Astrocyte of the cerebellum (primary cell): ENCODE results near the gene CDC42SE1.
"Not testable (repeated sequence)": the region's sequence is repeated elsewhere in the genome, so short reads cannot be mapped to it uniquely, and the experiment has no call there.

Experiments used
- DNase-seq: peaks from one replicate; pipeline ENCODE4 v3.0.0-alpha.2; 2011; ENCODE audit warnings: low read depth
- H3K4me3 ChIP-seq: 2 replicates; pipeline ENCODE4 v1.5.1; 2011; ENCODE audit warnings: mild to moderate bottlenecking, low read depth, low read length, moderate library complexity
- in situ Hi-C: cut with HindIII; loops from 2 replicates; pipeline ENCODE4 v1.10.0; 2017; ENCODE audit warnings: low sequenced_read_pairs
- TF ChIP-seq, protein P1 (sequence below): IDR thresholded peaks from 2 replicates; pipeline ENCODE4 v1.5.1; 2012; ENCODE audit warnings: low read length, low read depth, moderate library complexity, mild to moderate bottlenecking; ENCODE audit errors: missing control alignments

CDC42SE1 gene, protein sequence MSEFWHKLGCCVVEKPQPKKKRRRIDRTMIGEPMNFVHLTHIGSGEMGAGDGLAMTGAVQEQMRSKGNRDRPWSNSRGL

GRCh38 chr1:151059109-151060006 is at the start of gene CDC42SE1:
TSS of gene CDC42SE1 (minus strand) at chr1:151059622. CDS start at chr1:151055730, 3,892 bp downstream.
- peak; percentile 50 for DNase-seq
- TF ChIP-seq, protein P1, sequence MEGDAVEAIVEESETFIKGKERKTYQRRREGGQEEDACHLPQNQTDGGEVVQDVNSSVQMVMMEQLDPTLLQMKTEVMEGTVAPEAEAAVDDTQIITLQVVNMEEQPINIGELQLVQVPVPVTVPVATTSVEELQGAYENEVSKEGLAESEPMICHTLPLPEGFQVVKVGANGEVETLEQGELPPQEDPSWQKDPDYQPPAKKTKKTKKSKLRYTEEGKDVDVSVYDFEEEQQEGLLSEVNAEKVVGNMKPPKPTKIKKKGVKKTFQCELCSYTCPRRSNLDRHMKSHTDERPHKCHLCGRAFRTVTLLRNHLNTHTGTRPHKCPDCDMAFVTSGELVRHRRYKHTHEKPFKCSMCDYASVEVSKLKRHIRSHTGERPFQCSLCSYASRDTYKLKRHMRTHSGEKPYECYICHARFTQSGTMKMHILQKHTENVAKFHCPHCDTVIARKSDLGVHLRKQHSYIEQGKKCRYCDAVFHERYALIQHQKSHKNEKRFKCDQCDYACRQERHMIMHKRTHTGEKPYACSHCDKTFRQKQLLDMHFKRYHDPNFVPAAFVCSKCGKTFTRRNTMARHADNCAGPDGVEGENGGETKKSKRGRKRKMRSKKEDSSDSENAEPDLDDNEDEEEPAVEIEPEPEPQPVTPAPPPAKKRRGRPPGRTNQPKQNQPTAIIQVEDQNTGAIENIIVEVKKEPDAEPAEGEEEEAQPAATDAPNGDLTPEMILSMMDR = peak; percentile 79
- in situ Hi-C loops = no loop called here
- peak within 1 kb of the TSS; percentile 94 for H3K4me3 ChIP-seq

DNA sequence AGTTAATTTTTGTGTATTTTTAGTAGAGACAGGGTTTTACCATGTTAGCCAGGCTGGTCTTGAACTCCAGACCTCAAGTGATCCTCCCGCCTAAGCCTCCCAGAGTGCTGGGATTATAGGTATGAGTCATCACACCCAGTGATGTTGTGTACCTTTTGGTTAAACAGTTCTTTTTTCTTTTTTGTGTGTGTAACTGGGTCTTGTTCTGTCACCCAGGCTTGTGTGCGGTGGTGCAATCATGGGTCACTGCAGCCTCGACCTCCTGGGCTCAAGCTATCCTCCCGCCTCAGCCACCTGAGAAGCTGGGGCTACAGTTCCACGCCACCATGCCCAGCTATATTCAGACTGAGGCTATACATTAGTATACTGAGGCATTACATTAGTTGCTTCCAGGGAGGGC is 48.9 kb upstream of the CDC42SE1 start:
- TF ChIP-seq, protein P1 = no peak
- no peak for DNase-seq
- in situ Hi-C loops = no loop called here
- H3K4me3 ChIP-seq = no peak overlapping the region

- no peak overlapping the region for H3K4me3 ChIP-seq
- in situ Hi-C loops = no loop called here
- TF ChIP-seq, protein P1 = no peak
- DNase-seq = no peak
Measured at GRCh38 chr1:151106894-151107293, 47.5 kb upstream of the CDC42SE1 start.

DNA sequence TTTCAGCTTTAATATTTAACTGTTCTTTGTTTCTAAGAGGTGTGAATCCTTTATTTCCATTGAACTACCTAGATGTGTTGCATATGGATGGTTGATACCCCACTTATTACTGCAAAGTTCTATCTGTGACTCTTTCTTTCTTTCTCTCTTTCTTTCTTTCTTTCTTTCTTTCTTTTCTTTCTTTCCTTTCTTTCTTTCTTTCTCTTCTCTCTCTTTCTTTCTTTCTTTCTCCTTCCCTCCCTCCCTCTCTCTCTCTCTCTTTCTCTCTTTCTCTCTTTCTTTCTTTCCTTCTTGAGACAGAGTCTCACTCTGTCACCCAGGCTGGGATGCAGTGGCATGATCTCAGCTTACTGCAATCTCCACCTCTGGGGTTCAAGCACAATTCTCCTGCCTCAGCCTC is 45.2 kb upstream of the CDC42SE1 start:
- DNase-seq = no peak
- TF ChIP-seq, protein P1 = no peak
- H3K4me3 ChIP-seq = no peak overlapping the region
- in situ Hi-C loops = no loop called here

- TF ChIP-seq, protein P1 = no peak
- in situ Hi-C loops = loop anchor here (5.0 kb wide), 1 partner anchor 44 kb away; no protein-coding TSS in a partner anchor
- H3K4me3 ChIP-seq = no peak overlapping the region
- DNase-seq = no peak
Measured at GRCh38 chr1:151098126-151098525, 38.7 kb upstream of the CDC42SE1 start.

GRCh38 chr1:151097426-151097825 is 38.0 kb upstream of the CDC42SE1 start:
- DNase-seq = not testable (repeated sequence)
- in situ Hi-C loops = loop anchor here (5.0 kb wide), 1 partner anchor 45 kb away; no protein-coding TSS in a partner anchor

More at GRCh38 chr1:151097426-151097825, 38.0 kb upstream of the CDC42SE1 start:
- H3K4me3 ChIP-seq = not testable (repeated sequence)
